HepG2 (cell line): ENCODE measurements around the gene DDX54. TPM values are rescaled to one million over a fixed set of nuclear protein-coding genes. Genes with fewer than 3 reads are reported as not detected.

Source experiments
- ATAC-seq: fragments of 200-7000 bp; cut with Tn5 transposase; 3 replicates; pipeline ENCODE4 v1.9.1; 2020; ENCODE audit warnings: mild to moderate bottlenecking, moderate library complexity
- BruUV-seq: library from RNA; stranded (reverse); fragments of 400-500 nt; replicated peaks from 2 replicates; lab custom pipeline; 2021; lab: Mats Ljungman, UMichigan
- CTCF ChIA-PET: fragments of 300-600 bp; formaldehyde crosslinking; extraction: SDS; loops from one replicate; lab custom pipeline; 2021; ENCODE audit warnings: low total read pairs, inconsistent platforms, low intra/inter-chr PET ratio; lab: Yijun Ruan, JAX
- POLR2A ChIA-PET: fragments of 350-600 bp; sonication (Branson Sonifier 250); formaldehyde crosslinking; loops from one replicate; lab custom pipeline; 2020; ENCODE audit warnings: antibody characterized with exemption, inconsistent platforms; lab: Yijun Ruan, JAX
- DNase-seq: peaks from one replicate; pipeline ENCODE4 v3.0.0-alpha.2; 2015; ENCODE audit warnings: low spot score
- FAIRE-seq: peaks from 3 replicates; lab custom pipeline; 2011; peaks lifted over from hg19 to GRCh38; lab: Jason Lieb, UNC
- H2AFZ ChIP-seq: one replicate; pipeline ENCODE4 v1.6.1; 2011; ENCODE audit warnings: low read length, inconsistent platforms
- H3K27ac ChIP-seq: fragments of 300-600 bp; 3 replicates; pipeline ENCODE4 v1.8.0; 2011; ENCODE audit warnings: mixed run types, mild to moderate bottlenecking, mixed read lengths, low read length, inconsistent platforms; ENCODE audit not compliant: insufficient read depth; ENCODE audit errors: extremely low read length
- H3K27me3 ChIP-seq, 2 experiments: fragments of 200-600 bp in 1 of 2; 2 replicates in 1 of 2; 3 replicates in 1 of 2; pipeline versions ENCODE4 v1.6.0 to v1.8.0; 2011; ENCODE audit warnings: low read length in 2 of 2, mild to moderate bottlenecking in 2 of 2, moderate library complexity in 2 of 2, inconsistent platforms in 1 of 2; ENCODE audit not compliant: insufficient read depth in 2 of 2, control insufficient read depth in 1 of 2
- H3K36me3 ChIP-seq, 2 experiments: fragments of 200-600 bp in 1 of 2; replicated peaks in 1 of 2; 2 replicates in 1 of 2; 3 replicates in 1 of 2; pipeline versions ENCODE4 v1.5.1 to v1.8.0; 2011; ENCODE audit warnings: low read length in 2 of 2, inconsistent platforms in 1 of 2; ENCODE audit not compliant: insufficient read depth in 2 of 2, control insufficient read depth in 1 of 2
- H3K4me1 ChIP-seq: 2 replicates; pipeline ENCODE4 v1.5.1; 2012; ENCODE audit warnings: low read length, inconsistent platforms; ENCODE audit not compliant: insufficient read depth
- H3K4me2 ChIP-seq: 2 replicates; pipeline ENCODE4 v1.6.0; 2011; ENCODE audit warnings: low read depth, low read length, inconsistent platforms
- H3K4me3 ChIP-seq, 3 experiments: fragments of 200-600 bp in 1 of 3; sonication (generic), shearing (Covaris generic) in 1 of 3; replicated peaks in 1 of 3; 2 replicates each; pipeline ENCODE4 v1.5.1; 2011 to 2016; ENCODE audit warnings: low read length in 3 of 3, inconsistent platforms in 2 of 3, low read depth in 2 of 3, mild to moderate bottlenecking in 2 of 3, control low read depth in 1 of 3, mixed read lengths in 1 of 3; ENCODE audit not compliant: insufficient read depth in 1 of 3
- H3K79me2 ChIP-seq: one replicate; pipeline ENCODE4 v1.6.1; 2011; ENCODE audit warnings: low read length, inconsistent platforms; ENCODE audit not compliant: insufficient read depth
- H3K9ac ChIP-seq: 2 replicates; pipeline ENCODE4 v1.6.0; 2011; ENCODE audit warnings: mild to moderate bottlenecking, low read depth, low read length, inconsistent platforms; ENCODE audit not compliant: insufficient read depth
- H3K9me3 ChIP-seq: 2 replicates; pipeline ENCODE4 v1.5.1; 2012; ENCODE audit warnings: mild to moderate bottlenecking, low read length
- H4K20me1 ChIP-seq: 2 replicates; pipeline ENCODE4 v1.6.0; 2011; ENCODE audit warnings: inconsistent platforms, mild to moderate bottlenecking, low read length, moderate library complexity; ENCODE audit not compliant: insufficient read depth
- HOXA3 ChIP-seq: sonication (generic); formaldehyde crosslinking; IDR thresholded peaks from 2 replicates; pipeline ENCODE4 v1.5.0; 2020; ENCODE audit warnings: missing genetic modification reagents
- JUN ChIP-seq: sonication (generic); formaldehyde crosslinking; IDR thresholded peaks from 2 replicates; pipeline ENCODE4 v1.4.0; 2020; ENCODE audit warnings: mild to moderate bottlenecking, missing genetic modification reagents
- NRL ChIP-seq: sonication (generic); formaldehyde crosslinking; IDR thresholded peaks from 2 replicates; pipeline ENCODE4 v1.5.0; 2020; ENCODE audit warnings: missing genetic modification reagents, mild to moderate bottlenecking, moderate library complexity, borderline replicate concordance
- WGBS: methylation state at CpG from one replicate; pipeline ENCODE4 v1.1.6; 2017; ENCODE audit warnings: low lambda C conversion rate; 5-methylcytosine and 5-hydroxymethylcytosine counted together
- in situ Hi-C: cut with HindIII; loops from 2 replicates; pipeline ENCODE4 v1.10.0; 2017; ENCODE audit warnings: low pct_unique_long_range_greater_than_20kb; ENCODE audit not compliant: extremely low pct_ligation_motif_present
- intact Hi-C: fragments of 100-400 bp; cut with micrococcal nuclease; formaldehyde crosslinking; loops from one replicate; pipeline ENCODE4 v1.10.0; 2022; ENCODE audit not compliant: unreplicated experiment
- polyA plus RNA-seq, 8 experiments: library from polyadenylated mRNA; depleted of rRNA in 3 of 8; stranded (reverse) in 7 of 8; unstranded in 1 of 8; fragments of >200 nt; fragmentation: Illumina TruSeq in 4 of 8; extraction: Trizol in 4 of 8; gene quantifications; 2 replicates each; pipeline versions ENCODE4 v1.2.1 to v1.2.3, GENCODE V29; 2011 to 2016; ENCODE audit warnings: low read depth in 4 of 8, missing spikeins in 1 of 8, mixed read lengths in 1 of 8; ENCODE audit not compliant: insufficient read depth in 1 of 8
- total RNA-seq, 5 experiments: library from RNA; depleted of rRNA; stranded (reverse); fragments of >200 nt; fragmentation: Illumina TruSeq; extraction: Trizol; gene quantifications; 2 replicates each; pipeline ENCODE4 v1.2.3, GENCODE V29; 2016; ENCODE audit warnings: low read depth in 1 of 5
- TF ChIP-seq, protein P1 (sequence below): sonication (generic); formaldehyde crosslinking; IDR thresholded peaks from 2 replicates; pipeline ENCODE4 v1.5.0; 2020; ENCODE audit warnings: missing genetic modification reagents, mild to moderate bottlenecking, borderline replicate concordance
- TF ChIP-seq, protein P2 (sequence below): sonication (generic); formaldehyde crosslinking; IDR thresholded peaks from 2 replicates; pipeline ENCODE4 v1.5.1; 2020; ENCODE audit warnings: mild to moderate bottlenecking, missing genetic modification reagents, moderate library complexity

Gene DDX54
- total and polyA plus RNA-seq, 2 of the 13 experiments (the other 11 are each of a cell fraction or from before 2014, with no cell fraction given), result 59.7 to 61.1 TPM

DNA sequence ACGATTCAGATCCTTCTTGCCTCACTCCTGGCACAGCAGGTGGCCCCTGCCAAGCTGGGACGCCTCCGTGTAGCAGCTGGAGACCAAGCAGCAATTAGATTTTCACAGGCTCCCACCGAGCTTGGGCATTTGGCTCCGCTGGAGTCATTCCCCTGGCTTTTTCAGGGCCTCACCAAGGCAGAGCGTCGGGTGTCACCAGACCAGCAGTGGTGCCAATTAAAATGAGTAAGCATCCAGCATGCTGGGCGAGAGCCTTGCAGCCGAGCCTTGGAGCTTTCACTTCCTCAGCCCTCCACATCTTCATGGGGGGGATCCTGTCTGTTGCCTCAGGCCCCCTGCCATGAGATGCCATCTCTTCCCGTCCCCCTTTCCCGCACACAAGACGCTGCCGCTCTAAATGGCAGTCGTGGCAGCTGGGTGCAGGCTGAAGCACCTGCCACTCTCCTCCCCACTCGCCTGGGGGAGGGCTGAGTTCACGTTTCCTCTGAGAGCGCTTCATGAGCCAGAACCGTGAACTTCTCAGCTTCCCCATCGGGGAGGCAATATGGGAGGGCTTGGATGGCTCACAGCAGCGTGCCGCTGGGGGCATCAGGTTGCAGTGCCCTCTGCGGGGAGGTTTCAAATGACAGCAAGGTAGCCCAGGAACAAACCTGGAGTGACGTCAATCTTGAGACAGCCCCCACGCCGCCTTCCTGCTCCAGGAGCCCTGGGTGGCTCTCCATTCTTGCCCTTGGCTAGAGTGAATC lies 47.7 kb upstream of the DDX54 start:
- Histone ChIP-seq H3K4me1 (peaks cover 71% of the 10 kb centered on the region), H3K36me3 (peaks cover 7 to 11% of the 10 kb centered on the region in 2 experiments; a peak in 3 of 5 replicates), H3K4me3 (no peak overlapping the region), H2AFZ (no peak overlapping the region), H3K9me3 (no peaks in the 10 kb centered on the region), H3K79me2 (no peaks in the 10 kb centered on the region), H3K9ac (no peak overlapping the region), H3K27me3 (no peaks in the 10 kb centered on the region), H3K27ac (no peak overlapping the region), H3K4me2 (no peak overlapping the region), H4K20me1 (no peaks in the 10 kb centered on the region)
- in situ Hi-C loops, result no loop called here
- DNase-seq (no peak), ATAC-seq (no peak), FAIRE-seq (no peak)
- TF ChIP-seq JUN (no peak), HOXA3 (CRISPR knock-in tag) (no peak)
- intact Hi-C loops, result no loop called here
- ChIA-PET POLR2A (interaction anchor here (3.7 kb wide), 1 partner anchor 13 kb away, joined by 21 read pairs; no protein-coding TSS in a partner anchor), CTCF (no interaction called here)
- 98% methylated on average over 21 of the region's 25 CpGs for WGBS
- no TSS peak for BruUV-seq

DNA sequence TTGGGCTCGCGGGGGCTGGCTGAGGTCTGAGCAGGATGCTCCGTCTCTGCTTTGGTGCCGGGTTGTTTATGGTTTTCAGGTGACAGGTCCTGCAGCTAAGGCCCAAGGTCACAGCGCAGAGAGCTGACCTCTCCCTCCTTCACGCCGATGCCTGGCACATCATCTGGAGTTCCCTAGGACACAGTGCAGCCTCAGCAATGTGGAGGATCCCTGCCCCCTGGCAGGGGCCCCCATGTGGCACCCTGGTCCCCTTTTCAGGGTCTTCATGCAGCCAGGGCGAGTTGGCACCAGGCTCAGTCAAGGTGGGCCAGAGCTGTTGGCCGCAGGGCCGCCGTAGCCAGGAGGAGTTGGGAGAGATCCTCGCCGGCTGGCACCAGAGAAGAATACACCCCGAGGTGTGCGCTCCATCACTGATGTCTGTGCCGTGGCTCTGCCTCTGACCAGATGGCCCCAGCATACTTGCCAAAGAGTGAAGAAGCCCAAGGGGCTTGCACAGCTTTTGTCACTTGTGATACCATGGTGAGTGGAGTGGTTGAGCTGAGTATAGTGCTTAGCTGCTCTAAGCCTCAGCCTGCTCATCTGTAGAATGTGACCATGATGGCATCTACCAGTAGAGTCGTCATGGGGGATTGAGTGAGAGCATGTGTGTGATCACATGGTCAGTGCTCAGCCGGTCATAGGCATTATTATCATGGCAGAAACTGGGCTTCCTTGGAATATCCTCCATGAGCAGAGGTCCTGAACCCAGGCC lies 47.0 kb upstream of the DDX54 start:
- no peak for DNase-seq
- Histone ChIP-seq H3K27me3 (no peaks in the 10 kb centered on the region), H3K79me2 (no peaks in the 10 kb centered on the region), H3K9ac (0 out of 2 replicates have a peak overlapping the region, but pooled peaks have one; percentile 16), H3K4me2 (no peak overlapping the region), H3K9me3 (no peaks in the 10 kb centered on the region), H3K4me1 (peaks cover 70% of the 10 kb centered on the region), H3K36me3 (peaks cover 7 to 11% of the 10 kb centered on the region in 2 experiments; a peak in 3 of 5 replicates)
- in situ Hi-C loops (no loop called here), intact Hi-C loops (no loop called here)
- BruUV-seq, result no TSS peak
- FAIRE-seq, result no peak
- CTCF ChIA-PET, result no interaction called here
- ATAC-seq, result no peak
- TF ChIP-seq, protein P1, sequence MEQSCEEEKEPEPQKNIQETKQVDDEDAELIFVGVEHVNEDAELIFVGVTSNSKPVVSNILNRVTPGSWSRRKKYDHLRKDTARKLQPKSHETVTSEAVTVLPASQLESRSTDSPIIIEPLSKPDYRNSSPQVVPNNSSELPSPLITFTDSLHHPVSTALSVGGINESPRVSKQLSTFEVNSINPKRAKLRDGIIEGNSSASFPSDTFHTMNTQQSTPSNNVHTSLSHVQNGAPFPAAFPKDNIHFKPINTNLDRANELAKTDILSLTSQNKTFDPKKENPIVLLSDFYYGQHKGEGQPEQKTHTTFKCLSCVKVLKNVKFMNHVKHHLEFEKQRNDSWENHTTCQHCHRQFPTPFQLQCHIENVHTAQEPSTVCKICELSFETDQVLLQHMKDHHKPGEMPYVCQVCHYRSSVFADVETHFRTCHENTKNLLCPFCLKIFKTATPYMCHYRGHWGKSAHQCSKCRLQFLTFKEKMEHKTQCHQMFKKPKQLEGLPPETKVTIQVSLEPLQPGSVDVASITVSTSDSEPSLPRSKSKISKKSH (CRISPR knock-in tag), result 0 out of 2 replicates have a peak, but pooled peaks have one; percentile 31
- TF ChIP-seq NRL, result no peak
- TF ChIP-seq, protein P2, sequence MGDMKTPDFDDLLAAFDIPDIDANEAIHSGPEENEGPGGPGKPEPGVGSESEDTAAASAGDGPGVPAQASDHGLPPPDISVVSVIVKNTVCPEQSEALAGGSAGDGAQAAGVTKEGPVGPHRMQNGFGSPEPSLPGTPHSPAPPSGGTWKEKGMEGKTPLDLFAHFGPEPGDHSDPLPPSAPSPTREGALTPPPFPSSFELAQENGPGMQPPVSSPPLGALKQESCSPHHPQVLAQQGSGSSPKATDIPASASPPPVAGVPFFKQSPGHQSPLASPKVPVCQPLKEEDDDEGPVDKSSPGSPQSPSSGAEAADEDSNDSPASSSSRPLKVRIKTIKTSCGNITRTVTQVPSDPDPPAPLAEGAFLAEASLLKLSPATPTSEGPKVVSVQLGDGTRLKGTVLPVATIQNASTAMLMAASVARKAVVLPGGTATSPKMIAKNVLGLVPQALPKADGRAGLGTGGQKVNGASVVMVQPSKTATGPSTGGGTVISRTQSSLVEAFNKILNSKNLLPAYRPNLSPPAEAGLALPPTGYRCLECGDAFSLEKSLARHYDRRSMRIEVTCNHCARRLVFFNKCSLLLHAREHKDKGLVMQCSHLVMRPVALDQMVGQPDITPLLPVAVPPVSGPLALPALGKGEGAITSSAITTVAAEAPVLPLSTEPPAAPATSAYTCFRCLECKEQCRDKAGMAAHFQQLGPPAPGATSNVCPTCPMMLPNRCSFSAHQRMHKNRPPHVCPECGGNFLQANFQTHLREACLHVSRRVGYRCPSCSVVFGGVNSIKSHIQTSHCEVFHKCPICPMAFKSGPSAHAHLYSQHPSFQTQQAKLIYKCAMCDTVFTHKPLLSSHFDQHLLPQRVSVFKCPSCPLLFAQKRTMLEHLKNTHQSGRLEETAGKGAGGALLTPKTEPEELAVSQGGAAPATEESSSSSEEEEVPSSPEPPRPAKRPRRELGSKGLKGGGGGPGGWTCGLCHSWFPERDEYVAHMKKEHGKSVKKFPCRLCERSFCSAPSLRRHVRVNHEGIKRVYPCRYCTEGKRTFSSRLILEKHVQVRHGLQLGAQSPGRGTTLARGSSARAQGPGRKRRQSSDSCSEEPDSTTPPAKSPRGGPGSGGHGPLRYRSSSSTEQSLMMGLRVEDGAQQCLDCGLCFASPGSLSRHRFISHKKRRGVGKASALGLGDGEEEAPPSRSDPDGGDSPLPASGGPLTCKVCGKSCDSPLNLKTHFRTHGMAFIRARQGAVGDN (CRISPR knock-in tag), result peak; percentile 25; the same call in 1 of the 2 replicates
- TF ChIP-seq, all 625 proteins: peak for 2
- peak overlapping the region; percentile 73 for H3K27ac ChIP-seq
- POLR2A ChIA-PET, result interaction anchor here (1.1 to 3.7 kb wide), 4 partner anchors 10 to 47 kb away, joined by 3 to 55 read pairs (median 12); partner anchors contain the start of genes DDX54, RITA1 and TPCN1
- no peak overlapping the region for H2AFZ ChIP-seq
- 95% methylated on average over 11 of the region's 18 CpGs for WGBS
- no peak overlapping the region for H3K4me3 ChIP-seq
- no peaks in the 10 kb centered on the region for H4K20me1 ChIP-seq
